GM21717 (cell line): Measurements from ENCODE around the gene NCF1.
"Not testable (repeated sequence)": the region's sequence is repeated elsewhere in the genome, so short reads cannot be mapped to it uniquely, and the experiment has no call there.

Experiments used
- ATAC-seq: cut with Tn5 transposase; IDR thresholded peaks from one replicate; pipeline ENCODE4 v1.9.1; 2021; ENCODE audit warnings: mild to moderate bottlenecking, moderate library complexity; ENCODE audit not compliant: unreplicated experiment

The NCF1 gene

DNA sequence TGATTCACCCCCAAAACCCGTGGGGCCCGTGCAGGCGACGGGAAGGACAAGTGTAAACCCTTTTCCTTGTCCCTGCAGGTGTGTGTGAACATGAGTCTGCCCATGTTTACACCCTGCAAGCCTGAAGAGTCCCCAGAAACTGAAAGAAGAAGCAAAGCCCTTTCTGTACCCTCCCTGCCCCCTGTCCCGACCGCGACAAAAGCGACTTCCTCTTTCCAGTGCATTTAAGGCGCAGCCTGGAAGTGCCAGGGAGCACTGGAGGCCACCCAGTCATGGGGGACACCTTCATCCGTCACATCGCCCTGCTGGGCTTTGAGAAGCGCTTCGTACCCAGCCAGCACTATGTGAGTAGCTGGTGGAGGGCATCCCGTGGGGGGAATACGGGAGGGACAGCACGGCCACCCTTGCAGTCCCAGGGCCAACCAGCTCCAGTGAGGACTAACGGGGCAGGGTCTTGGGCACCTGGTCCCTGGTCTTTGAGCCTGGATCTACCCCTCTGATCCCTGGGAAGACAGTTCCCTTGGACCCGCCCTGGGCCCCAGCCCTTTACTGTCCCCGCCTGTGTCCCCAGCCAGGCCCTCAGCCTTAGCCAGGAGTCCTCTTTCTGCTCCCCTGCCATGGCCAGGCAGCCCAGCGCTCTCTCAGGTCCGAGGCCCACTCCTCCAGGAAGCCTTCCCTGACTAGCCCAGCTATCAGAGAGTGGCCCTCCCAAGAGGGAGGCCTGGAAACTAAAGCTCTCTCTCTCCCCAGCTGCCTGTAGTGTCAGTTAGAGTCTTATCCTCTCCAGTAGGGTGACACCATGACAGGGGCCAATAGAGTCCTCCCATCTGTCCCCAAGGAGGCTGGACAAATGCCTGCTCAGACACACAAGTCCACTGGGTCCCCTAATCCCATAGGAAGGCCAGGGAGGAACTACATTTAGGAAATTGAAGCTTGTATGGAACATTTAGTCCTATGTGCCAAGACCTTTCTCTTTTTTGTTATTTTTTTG lies at the start of gene NCF1:
NCF1 (plus strand) TSS at position 252 of the 991 bp plus-strand sequence; CDS start at position 273, 21 bp downstream.
- ATAC-seq, result peak; percentile 79

DNA sequence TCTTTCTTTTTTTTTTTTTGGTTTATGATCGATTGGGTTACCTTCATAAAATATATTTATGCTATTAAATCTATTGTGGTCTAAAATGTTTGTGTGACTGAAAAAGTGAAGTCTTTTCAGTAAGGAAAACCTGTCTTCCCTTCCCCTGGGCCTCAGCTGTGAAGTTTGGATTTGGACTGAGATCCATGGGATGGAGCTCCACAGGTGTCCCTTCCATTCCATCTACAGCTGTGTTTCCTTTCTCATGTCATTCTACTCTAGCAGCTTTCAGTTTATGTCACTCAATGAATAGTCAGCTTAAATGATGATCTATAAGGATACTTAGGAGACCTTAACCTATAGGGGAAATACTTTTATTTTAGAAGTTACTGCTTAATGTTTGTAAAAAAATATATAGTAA lies 48.0 kb upstream of the NCF1 start:
- no peak for ATAC-seq

GRCh38 chr7:74726309-74727101 lies 47.3 kb upstream of the NCF1 start:
- no peak for ATAC-seq

DNA sequence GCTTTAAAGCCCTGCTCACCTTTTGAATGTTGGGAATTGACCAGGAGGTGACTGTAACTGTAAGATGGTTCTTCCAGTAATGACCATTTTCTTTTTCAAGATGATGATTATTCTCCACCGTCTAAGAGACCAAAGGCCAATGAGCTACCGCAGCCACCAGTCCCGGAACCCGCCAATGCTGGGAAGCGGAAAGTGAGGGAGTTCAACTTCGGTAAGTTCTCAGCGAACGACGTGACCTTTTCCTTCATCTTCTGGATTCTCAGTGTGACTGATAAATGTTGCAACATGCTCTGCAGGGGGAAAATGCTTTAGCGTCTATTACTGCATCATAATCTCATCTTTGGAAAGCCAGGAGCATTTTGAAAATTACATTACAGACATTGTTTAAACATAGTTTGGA lies 45.1 kb upstream of the NCF1 start:
- not testable (repeated sequence) for ATAC-seq

DNA sequence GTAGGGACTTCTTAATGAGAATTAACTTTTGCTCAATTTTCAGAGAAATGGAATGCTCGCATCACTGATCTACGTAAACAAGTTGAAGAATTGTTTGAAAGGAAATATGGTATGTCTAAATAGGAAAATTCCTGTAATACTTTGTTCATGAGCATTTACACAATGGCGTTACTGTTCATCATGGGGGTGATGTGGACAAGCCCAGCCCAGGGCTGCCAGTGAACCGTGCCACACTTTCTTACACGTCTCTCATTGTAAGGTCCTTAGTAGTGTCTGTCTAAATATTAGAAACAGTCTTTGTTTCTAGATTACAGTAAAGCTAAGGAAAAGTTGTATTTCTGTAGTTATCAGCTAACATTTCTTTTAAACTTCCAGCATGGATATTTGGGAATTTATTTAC lies 43.6 kb upstream of the NCF1 start:
- ATAC-seq, result not testable (repeated sequence)

DNA sequence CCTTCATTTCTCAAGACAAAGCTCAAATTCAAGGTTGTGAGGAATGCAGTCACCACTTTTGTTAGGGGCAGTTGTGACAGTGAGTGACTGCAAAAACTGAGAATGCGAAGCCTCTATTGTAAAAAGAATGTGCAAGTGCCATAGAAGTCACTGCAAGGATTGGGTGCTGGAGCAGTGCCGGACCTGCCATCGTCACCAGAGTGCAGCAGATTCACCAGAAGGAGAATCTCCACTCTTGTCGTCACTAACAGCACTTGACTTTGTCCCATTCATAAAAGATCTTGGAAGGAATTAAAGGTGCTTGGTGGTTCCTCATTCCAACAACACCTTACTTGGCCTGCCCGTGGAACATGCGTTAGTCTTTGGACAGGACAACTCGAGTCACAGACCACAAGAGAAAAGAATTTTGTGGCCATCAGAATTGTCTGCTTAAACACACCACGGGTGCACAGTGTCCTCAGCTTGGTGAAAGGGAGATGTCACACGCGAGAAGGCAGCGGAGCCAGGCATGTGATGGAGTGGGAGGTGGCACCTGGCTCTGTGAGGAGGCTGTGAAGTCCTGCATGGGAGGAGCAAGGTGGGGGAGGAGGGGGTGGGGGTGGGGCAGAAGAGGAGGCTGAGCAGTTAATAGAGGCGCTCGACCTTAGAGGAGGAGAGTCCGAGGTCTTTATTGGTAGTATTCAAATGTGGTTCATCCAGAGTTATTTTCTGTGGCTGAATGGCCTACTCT lies 33.7 kb upstream of the NCF1 start:
- not testable (repeated sequence) for ATAC-seq

DNA sequence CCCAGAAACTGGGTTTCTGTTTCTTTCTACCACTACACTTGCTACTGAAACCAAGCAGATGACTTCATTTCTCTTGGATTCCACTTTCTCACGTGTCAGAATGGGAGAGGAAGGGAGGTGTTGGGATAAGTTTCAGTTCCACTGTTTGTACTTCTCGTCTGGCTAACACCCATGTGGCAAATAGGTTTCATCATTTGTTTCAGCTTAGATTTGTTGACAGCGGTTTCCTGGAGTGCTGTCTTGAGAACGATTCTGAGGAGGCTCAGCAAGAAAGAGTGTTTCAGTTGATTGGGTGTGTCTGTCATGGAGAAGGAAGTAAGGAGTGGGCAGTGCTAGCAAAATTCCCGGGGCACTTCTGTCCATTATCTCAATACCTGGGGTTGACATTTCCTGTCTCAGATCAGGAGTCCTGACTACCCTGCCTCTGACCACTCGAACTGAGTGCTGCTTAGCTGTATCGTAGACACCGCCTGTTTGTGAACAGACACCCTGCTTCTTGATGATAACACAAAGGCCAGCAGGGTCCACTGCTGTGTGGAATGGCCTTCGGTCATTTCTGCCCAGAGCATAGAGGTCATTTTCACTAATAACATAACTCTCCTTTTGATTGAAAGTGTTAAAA lies 29.8 kb upstream of the NCF1 start:
- not testable (repeated sequence) for ATAC-seq

- not testable (repeated sequence) for ATAC-seq
Measured at GRCh38 chr7:74753921-74754482, 19.8 kb upstream of the NCF1 start.

DNA sequence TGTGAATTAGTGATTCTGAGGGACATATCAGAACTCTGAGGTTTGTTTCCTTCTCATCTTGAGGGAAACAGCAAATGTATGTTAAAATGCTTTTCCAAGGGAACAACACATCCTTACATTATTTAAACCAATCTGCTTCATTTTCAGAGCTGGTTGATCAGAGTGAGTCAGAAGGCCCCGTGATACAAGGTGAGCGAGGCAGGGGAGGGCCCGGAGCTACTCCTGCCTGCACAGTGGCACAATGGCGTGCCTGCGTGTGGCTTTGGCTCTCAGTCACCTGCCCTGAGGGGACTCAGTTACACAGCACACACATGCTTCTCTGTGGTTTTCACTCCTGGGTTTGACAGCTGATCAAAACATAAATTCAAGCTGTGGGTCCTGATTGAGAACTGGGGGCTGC lies 17.1 kb upstream of the NCF1 start:
- ATAC-seq, result not testable (repeated sequence)

- ATAC-seq, result not testable (repeated sequence)
Measured at GRCh38 chr7:74758268-74758667, 15.5 kb upstream of the NCF1 start.

DNA sequence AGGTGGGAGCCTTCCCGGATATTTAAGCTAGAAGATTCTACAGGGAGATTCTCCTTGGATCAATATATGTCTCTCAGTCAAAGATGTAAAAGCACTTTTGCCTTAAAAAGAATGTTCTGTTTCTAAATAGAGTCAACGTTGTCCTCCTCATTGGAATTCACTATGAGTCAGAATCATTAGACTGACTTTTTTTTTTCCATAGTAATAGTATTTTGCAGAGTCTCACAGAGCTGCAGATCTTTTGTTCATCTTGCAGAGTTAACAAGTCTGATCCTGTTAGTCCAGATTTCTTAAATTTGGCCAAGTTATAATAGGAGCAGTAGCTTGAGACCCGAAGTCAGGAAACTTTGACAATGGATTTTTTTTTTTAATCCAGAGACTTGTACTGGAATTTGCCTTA lies 14.8 kb upstream of the NCF1 start:
- not testable (repeated sequence) for ATAC-seq

- not testable (repeated sequence) for ATAC-seq
Measured at GRCh38 chr7:74765205-74765918, 8.4 kb upstream of the NCF1 start.

GRCh38 chr7:74766509-74766908 lies 7.3 kb upstream of the NCF1 start:
- peak; percentile 33 for ATAC-seq

GRCh38 chr7:74766991-74767390 lies 6.8 kb upstream of the NCF1 start:
- not testable (repeated sequence) for ATAC-seq

DNA sequence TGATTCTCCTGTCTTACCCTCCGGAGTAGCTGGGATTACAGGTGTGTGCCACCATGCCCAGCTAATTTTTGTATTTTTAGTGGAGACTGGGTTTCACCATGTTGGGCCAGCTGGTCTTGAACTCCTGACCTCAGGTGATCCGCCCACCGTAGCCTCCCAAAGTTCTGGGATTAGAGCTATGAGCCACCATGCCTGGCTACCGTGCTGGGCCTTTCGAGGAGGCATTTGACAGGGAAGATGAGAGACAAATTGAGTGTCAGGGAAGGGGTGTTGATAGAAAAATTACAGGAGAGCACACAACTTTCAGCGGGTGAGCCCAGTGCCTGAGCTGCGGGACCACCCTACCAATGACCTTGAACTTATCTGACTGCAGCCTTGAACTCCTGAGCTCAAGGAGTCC lies 3.7 kb upstream of the NCF1 start:
- ATAC-seq, result not testable (repeated sequence)

DNA sequence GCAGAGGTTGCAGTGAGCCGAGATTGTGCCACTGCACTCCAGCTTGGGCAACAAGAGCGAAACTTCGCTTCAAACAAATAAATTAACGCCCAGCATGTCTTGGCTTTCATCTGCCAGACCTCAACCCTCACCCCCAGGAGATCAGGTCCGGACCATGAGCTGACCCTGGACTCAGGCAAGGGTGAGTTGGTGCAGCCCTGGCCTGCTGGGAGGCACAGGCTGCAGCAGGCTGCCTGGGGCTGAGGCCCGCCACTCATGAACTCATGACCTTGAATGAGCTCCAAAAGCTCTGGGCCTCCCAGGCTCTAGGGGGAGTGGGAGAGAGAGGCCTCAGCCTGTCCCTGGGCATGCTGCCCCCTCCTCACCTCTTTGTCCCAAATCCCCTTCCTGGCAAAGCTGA lies 1.7 kb upstream of the NCF1 start:
- ATAC-seq, result not testable (repeated sequence)

- not testable (repeated sequence) for ATAC-seq
Measured at GRCh38 chr7:74775111-74775510, 1.3 kb downstream of the NCF1 start.

DNA sequence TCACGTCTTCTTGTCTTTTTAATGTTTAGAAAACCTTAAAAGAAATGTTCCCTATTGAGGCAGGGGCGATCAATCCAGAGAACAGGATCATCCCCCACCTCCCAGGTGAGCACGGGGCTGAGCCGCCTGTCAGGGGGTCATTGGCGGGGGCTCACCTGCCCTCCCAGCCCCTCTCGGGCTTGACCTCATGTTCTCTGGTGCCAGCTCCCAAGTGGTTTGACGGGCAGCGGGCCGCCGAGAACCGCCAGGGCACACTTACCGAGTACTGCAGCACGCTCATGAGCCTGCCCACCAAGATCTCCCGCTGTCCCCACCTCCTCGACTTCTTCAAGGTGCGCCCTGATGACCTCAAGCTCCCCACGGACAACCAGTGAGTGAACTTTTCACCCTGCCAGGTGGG lies 5.2 kb downstream of the NCF1 start:
- not testable (repeated sequence) for ATAC-seq

GRCh38 chr7:74781746-74782145 lies 7.9 kb downstream of the NCF1 start:
- not testable (repeated sequence) for ATAC-seq
